AG10803 (cell line): Measurements from ENCODE around the gene TAC3.
A peak's percentile ranks its signal among the peaks of the same experiment; 100 is the strongest.

ENCODE experiments used
- DNase-seq: peaks from one replicate; pipeline ENCODE4 v3.0.0; 2010; ENCODE audit warnings: low read depth
- H3K4me3 ChIP-seq: 2 replicates; pipeline ENCODE4 v1.5.1; 2011; ENCODE audit warnings: mild to moderate bottlenecking, low read length, control low read depth
- CTCF ChIP-seq: conservative IDR thresholded peaks from 2 replicates; pipeline ENCODE4 v1.5.1; 2011; ENCODE audit warnings: mild to moderate bottlenecking, low read length, control low read depth, inconsistent platforms

The TAC3 gene

GRCh38 chr12:57001448-57001906 lies 14.9 kb downstream of the TAC3 start:
- peak; percentile 73 for TF ChIP-seq CTCF
- no peak overlapping the region for H3K4me3 ChIP-seq
- DNase-seq: peak; percentile 46

- no peak for DNase-seq
- H3K4me3 ChIP-seq: no peak overlapping the region
- no peak for TF ChIP-seq CTCF
Measured at GRCh38 chr12:57000393-57000792, 15.9 kb downstream of the TAC3 start.

- DNase-seq: no peak
- no peak for TF ChIP-seq CTCF
- no peak overlapping the region for H3K4me3 ChIP-seq
Measured at GRCh38 chr12:56999456-56999855, 16.9 kb downstream of the TAC3 start.

GRCh38 chr12:56998981-56999380 lies 17.3 kb downstream of the TAC3 start:
- no peak overlapping the region for H3K4me3 ChIP-seq
- no peak for TF ChIP-seq CTCF
- DNase-seq: no peak

GRCh38 chr12:56998316-56998715 lies 18.0 kb downstream of the TAC3 start:
- no peak for TF ChIP-seq CTCF
- DNase-seq: no peak
- H3K4me3 ChIP-seq: no peak overlapping the region

GRCh38 chr12:56996793-56997545 lies 19.4 kb downstream of the TAC3 start:
- DNase-seq: no peak
- no peak overlapping the region for H3K4me3 ChIP-seq
- no peak for TF ChIP-seq CTCF

- DNase-seq: no peak
- H3K4me3 ChIP-seq: no peak overlapping the region
- TF ChIP-seq CTCF: no peak
Measured at GRCh38 chr12:56995930-56996496, 20.3 kb downstream of the TAC3 start.
